H9 (cell line): Measurements from ENCODE around the gene ABCA7. TPM values are rescaled to one million over a fixed set of nuclear protein-coding genes. Genes with fewer than 3 reads are reported as not detected.

Source experiments
- DNase-seq: peaks from one replicate; pipeline ENCODE4 v3.0.0-alpha.2; 2017
- H2AFZ ChIP-seq: one replicate; pipeline ENCODE4 v1.6.1; 2013; ENCODE audit warnings: mild to moderate bottlenecking, low read length, control low read depth, moderate library complexity
- H2AK5ac ChIP-seq: 2 replicates; pipeline ENCODE4 v1.6.1; 2013; ENCODE audit warnings: low read length, control low read depth, mixed read lengths; ENCODE audit not compliant: insufficient read length
- H2BK120ac ChIP-seq: one replicate; pipeline ENCODE4 v1.6.1; 2013; ENCODE audit warnings: low read depth, mild to moderate bottlenecking, low read length, control low read depth, inconsistent platforms; ENCODE audit not compliant: poor library complexity, severe bottlenecking
- H2BK12ac ChIP-seq: 2 replicates; pipeline ENCODE4 v1.6.1; 2013; ENCODE audit warnings: low read length, control low read depth, mixed read lengths, low read depth; ENCODE audit not compliant: insufficient read length
- H2BK15ac ChIP-seq: 2 replicates; pipeline ENCODE4 v1.6.1; 2013; ENCODE audit warnings: low read depth, low read length, control low read depth
- H2BK20ac ChIP-seq: one replicate; pipeline ENCODE4 v1.6.1; 2013; ENCODE audit warnings: low read depth, mild to moderate bottlenecking, low read length, control low read depth, inconsistent platforms; ENCODE audit not compliant: poor library complexity, severe bottlenecking
- H2BK5ac ChIP-seq: 2 replicates; pipeline ENCODE4 v1.6.1; 2013; ENCODE audit warnings: low read length, control low read depth, mixed read lengths; ENCODE audit not compliant: insufficient read length
- H3K14ac ChIP-seq: 2 replicates; pipeline ENCODE4 v1.6.1; 2013; ENCODE audit warnings: low read length, control low read depth; ENCODE audit not compliant: insufficient read depth
- H3K18ac ChIP-seq: 2 replicates; pipeline ENCODE4 v1.6.1; 2013; ENCODE audit warnings: low read depth, mild to moderate bottlenecking, mixed read lengths, low read length, control low read depth; ENCODE audit not compliant: insufficient read length
- H3K23ac ChIP-seq: 2 replicates; pipeline ENCODE4 v1.6.1; 2013; ENCODE audit warnings: low read length, control low read depth, mixed read lengths, low read depth; ENCODE audit not compliant: insufficient read length
- H3K23me2 ChIP-seq: 2 replicates; pipeline ENCODE4 v1.6.1; 2013; ENCODE audit warnings: low read depth, mild to moderate bottlenecking, mixed read lengths, low read length, control low read depth; ENCODE audit not compliant: insufficient read length, poor library complexity, severe bottlenecking
- H3K27ac ChIP-seq: 2 replicates; pipeline ENCODE4 v1.5.1; 2013; ENCODE audit warnings: low read length, control low read depth, mixed read lengths, low read depth; ENCODE audit not compliant: insufficient read length
- H3K27me3 ChIP-seq: 2 replicates; pipeline ENCODE4 v1.6.1; 2013; ENCODE audit warnings: low read length, control low read depth, inconsistent platforms; ENCODE audit not compliant: insufficient read depth
- H3K4ac ChIP-seq: 2 replicates; pipeline ENCODE4 v1.6.1; 2013; ENCODE audit warnings: low read depth, mild to moderate bottlenecking, control low read depth, inconsistent platforms, low read length, moderate library complexity
- H3K4me1 ChIP-seq: 2 replicates; pipeline ENCODE4 v1.6.1; 2013; ENCODE audit warnings: low read length, control low read depth, inconsistent platforms; ENCODE audit not compliant: insufficient read depth
- H3K4me2 ChIP-seq: 2 replicates; pipeline ENCODE4 v1.6.1; 2013; ENCODE audit warnings: low read length, control low read depth, mixed read lengths; ENCODE audit not compliant: insufficient read length, insufficient read depth
- H3K56ac ChIP-seq: 2 replicates; pipeline ENCODE4 v1.6.1; 2013; ENCODE audit warnings: low read depth, mild to moderate bottlenecking, mixed read lengths, low read length, control low read depth; ENCODE audit not compliant: insufficient read length
- H3K79me1 ChIP-seq: 2 replicates; pipeline ENCODE4 v1.6.1; 2013; ENCODE audit warnings: low read depth, mild to moderate bottlenecking, moderate library complexity, low read length, control low read depth, inconsistent platforms; ENCODE audit not compliant: insufficient read depth, poor library complexity, severe bottlenecking
- H3K79me2 ChIP-seq: 2 replicates; pipeline ENCODE4 v1.6.1; 2013; ENCODE audit warnings: low read length, control low read depth, inconsistent platforms; ENCODE audit not compliant: insufficient read depth
- H3K9ac ChIP-seq: 2 replicates; pipeline ENCODE4 v1.6.1; 2013; ENCODE audit warnings: low read length, control low read depth, mixed read lengths; ENCODE audit not compliant: insufficient read length; ENCODE audit errors: extremely low read depth
- H3K9me3 ChIP-seq: one replicate; pipeline ENCODE4 v1.6.1; 2013; ENCODE audit warnings: low read depth, low read length, inconsistent platforms; ENCODE audit not compliant: control insufficient read depth
- H3T11ph ChIP-seq: one replicate; pipeline ENCODE4 v1.6.1; 2013; ENCODE audit warnings: mild to moderate bottlenecking, low read length, control low read depth, inconsistent platforms
- H4K20me1 ChIP-seq: one replicate; pipeline ENCODE4 v1.6.1; 2013; ENCODE audit not compliant: control insufficient read depth, insufficient read length, insufficient read depth
- H4K5ac ChIP-seq: 2 replicates; pipeline ENCODE4 v1.6.1; 2013; ENCODE audit warnings: low read depth, mild to moderate bottlenecking, mixed read lengths, low read length, control low read depth; ENCODE audit not compliant: insufficient read length
- H4K8ac ChIP-seq: replicated peaks from 2 replicates; pipeline ENCODE4 v1.6.1; 2013; ENCODE audit warnings: low read length, control low read depth, mixed read lengths, low read depth; ENCODE audit not compliant: insufficient read length
- H4K91ac ChIP-seq: 2 replicates; pipeline ENCODE4 v1.6.1; 2013; ENCODE audit warnings: low read depth, mild to moderate bottlenecking, moderate library complexity, mixed read lengths, low read length, control low read depth; ENCODE audit not compliant: insufficient read length
- H3K27ac Mint-ChIP-seq, 3 experiments: 2 replicates in 2 of 3; 3 replicates in 1 of 3; pipeline ENCODE4 v1.8.0; 2020 to 2021; ENCODE audit warnings: mixed read lengths in 3 of 3, mild to moderate bottlenecking in 1 of 3, moderate library complexity in 1 of 3
- H3K27me3 Mint-ChIP-seq: 2 replicates; pipeline ENCODE4 v1.8.0; 2021; ENCODE audit warnings: low read depth, mild to moderate bottlenecking, moderate library complexity, mixed read lengths
- H3K36me3 Mint-ChIP-seq, 3 experiments: 2 replicates in 2 of 3; 3 replicates in 1 of 3; pipeline ENCODE4 v1.8.0; 2020 to 2021; ENCODE audit warnings: low read depth in 3 of 3, mixed read lengths in 3 of 3; ENCODE audit not compliant: insufficient read depth in 1 of 3
- H3K4me1 Mint-ChIP-seq, 2 experiments: 2 replicates each; pipeline ENCODE4 v1.8.0; 2020; ENCODE audit warnings: mixed read lengths in 2 of 2
- H3K4me3 Mint-ChIP-seq, 2 experiments: 2 replicates in 1 of 2; 3 replicates in 1 of 2; pipeline ENCODE4 v1.8.0; 2020 to 2021; ENCODE audit warnings: mild to moderate bottlenecking in 2 of 2, mixed read lengths in 2 of 2, moderate library complexity in 1 of 2
- H3K9me3 Mint-ChIP-seq, 2 experiments: 2 replicates in 1 of 2; 3 replicates in 1 of 2; pipeline ENCODE4 v1.8.0; 2020; ENCODE audit warnings: mild to moderate bottlenecking in 2 of 2, mixed read lengths in 2 of 2, moderate library complexity in 1 of 2
- CTCF ChIP-seq: fragments of 200-600 bp; sonication (generic); conservative IDR thresholded peaks from 3 replicates; pipeline ENCODE4 v1.8.0; 2021; ENCODE audit warnings: antibody characterized with exemption, mild to moderate bottlenecking
- whole genome bisulfite sequencing: extraction: QIAGEN DNeasy Blood & Tissue Kit; methylation state at CpG from one replicate; pipeline ENCODE4 v1.1.7; 2013; ENCODE audit warnings: missing lambda C conversion rate, low lambda C conversion rate, mixed read lengths; ENCODE audit not compliant: insufficient read length; ENCODE audit errors: extremely low coverage; 5-methylcytosine and 5-hydroxymethylcytosine counted together
- total RNA-seq: library from RNA; stranded (reverse); gene quantifications from 2 replicates; pipeline ENCODE4 v1.2.1, GENCODE V29; 2021

Gene ABCA7
- total RNA-seq, 1 experiment from 2014 or later = 34.6 TPM

- no peak overlapping the region for H3K27ac ChIP-seq
- H2BK20ac ChIP-seq = no peak overlapping the region
- Mint-ChIP-seq H3K9me3 (no peaks in the 10 kb centered on the region), H3K4me3 (no peak overlapping the region; a peak in 1 of 5 replicates), H3K4me1 (peaks cover 3 to 9% of the 10 kb centered on the region in 2 experiments; a peak in 2 of 4 replicates), H3K36me3 (peaks cover 14 to 39% (median 39%) of the 10 kb centered on the region in 3 experiments; a peak in 6 of 7 replicates), H3K27me3 (peaks cover 1% of the 10 kb centered on the region), H3K27ac (peak overlapping the region in 2 of 3 experiments; percentile 80 to 91; a peak in 3 of 7 replicates)
- no peak overlapping the region for H4K91ac ChIP-seq
- H3K9me3 ChIP-seq = no peaks in the 10 kb centered on the region
- H4K5ac ChIP-seq = no peak overlapping the region
- H3K27me3 ChIP-seq = no peaks in the 10 kb centered on the region
- no peak overlapping the region for H4K8ac ChIP-seq
- no peak overlapping the region for H3K14ac ChIP-seq
- no peak overlapping the region for H3K4ac ChIP-seq
- no peak overlapping the region for H3K56ac ChIP-seq
- no peak overlapping the region for H2AFZ ChIP-seq
- no peaks in the 10 kb centered on the region for H3K79me1 ChIP-seq
- no peak for TF ChIP-seq CTCF
- H2AK5ac ChIP-seq = no peak overlapping the region
- H4K20me1 ChIP-seq = no peaks in the 10 kb centered on the region
- no peaks in the 10 kb centered on the region for H3K79me2 ChIP-seq
- H2BK12ac ChIP-seq = no peak overlapping the region
- no peak overlapping the region for H3K23ac ChIP-seq
- H3K4me2 ChIP-seq = no peak overlapping the region
- H2BK120ac ChIP-seq = no peak overlapping the region
- H3K4me1 ChIP-seq = no peaks in the 10 kb centered on the region
- no peak for DNase-seq
- H3K18ac ChIP-seq = no peak overlapping the region
- H3T11ph ChIP-seq = no peak overlapping the region
- H2BK15ac ChIP-seq = no peak overlapping the region
- H3K9ac ChIP-seq = no peak overlapping the region
- no peak overlapping the region for H2BK5ac ChIP-seq
- no peaks in the 10 kb centered on the region for H3K23me2 ChIP-seq
- no CpG with 5 or more reads among the region's 8 CpGs for WGBS
Measured at GRCh38 chr19:1085053-1085658, 45.2 kb downstream of the ABCA7 start.
